ENCODE results near the gene ARHGAP45.
"Not testable (repeated sequence)": the region's sequence is repeated elsewhere in the genome, so short reads cannot be mapped to it uniquely, and the experiment has no call there.

The ARHGAP45 gene

DNA sequence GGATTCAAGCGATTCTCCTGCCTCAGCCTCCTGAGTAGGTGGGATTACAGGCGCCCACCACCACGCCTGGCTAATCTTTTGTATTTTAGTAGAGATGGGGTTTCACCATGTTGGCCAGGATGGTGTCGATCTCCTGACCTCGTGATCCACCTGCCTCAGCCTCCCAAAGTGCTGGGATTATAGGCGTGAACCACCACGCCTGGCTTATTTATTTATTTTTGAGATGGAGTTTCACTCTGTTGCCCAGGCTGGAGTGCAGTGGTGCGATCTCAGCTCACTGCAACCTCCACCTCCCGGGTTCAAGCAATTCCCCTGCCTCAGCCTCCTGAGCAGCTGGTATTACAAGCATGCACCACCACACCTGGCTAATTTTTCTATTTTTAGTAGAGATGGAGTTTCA is 47.8 kb downstream of the ARHGAP45 start:
- not testable (repeated sequence) for DNase-seq (ENCODE audit: low read depth, low spot score)

DNA sequence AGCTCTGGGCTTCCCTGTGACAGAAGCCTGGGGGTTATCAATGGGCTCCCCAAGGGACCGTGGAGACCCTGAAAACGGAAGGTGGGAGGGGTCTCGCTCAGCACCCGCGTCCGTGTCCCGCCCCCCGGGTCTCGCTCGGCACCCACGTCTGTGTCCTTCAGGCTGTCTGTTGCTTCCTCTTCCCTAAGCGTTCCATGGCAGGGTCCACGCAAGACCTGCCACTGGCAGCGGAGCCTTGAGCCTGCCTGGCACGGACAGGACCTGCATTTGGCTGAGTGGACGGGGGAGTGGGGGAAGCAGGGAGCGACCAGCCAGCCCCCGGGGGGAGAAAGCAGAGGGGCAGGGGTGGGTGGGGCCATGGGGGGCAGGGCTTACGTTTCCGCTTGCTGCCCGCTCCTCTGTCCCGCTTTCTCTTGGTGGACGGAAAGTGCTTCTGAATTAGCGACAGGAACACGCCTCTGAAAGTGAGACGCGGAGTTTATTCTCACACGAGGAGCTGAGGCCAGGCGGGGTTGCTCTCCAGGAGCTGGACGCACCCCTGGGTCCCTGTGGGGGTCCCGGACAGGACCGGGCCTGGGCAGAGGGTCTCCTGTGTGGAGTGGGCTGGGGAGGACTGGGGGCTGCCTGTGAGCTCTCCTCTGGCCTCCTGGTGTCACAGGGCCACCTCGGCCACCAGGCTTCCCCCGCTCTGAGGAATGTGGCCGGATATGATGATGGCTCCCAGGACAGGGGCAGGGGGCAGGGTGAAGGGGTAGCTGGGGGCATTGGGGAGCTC is 48.9 kb downstream of the ARHGAP45 start:
- no peak for DNase-seq (ENCODE audit: low read depth, low spot score)

- no peak for DNase-seq (ENCODE audit: low read depth, low spot score)
These were observed 50.0 kb downstream of the ARHGAP45 start for GRCh38 chr19:1116726-1117581.

- no peak for DNase-seq (ENCODE audit: low read depth, low spot score)
These were observed 50.7 kb downstream of the ARHGAP45 start for GRCh38 chr19:1117654-1118053.

DNA sequence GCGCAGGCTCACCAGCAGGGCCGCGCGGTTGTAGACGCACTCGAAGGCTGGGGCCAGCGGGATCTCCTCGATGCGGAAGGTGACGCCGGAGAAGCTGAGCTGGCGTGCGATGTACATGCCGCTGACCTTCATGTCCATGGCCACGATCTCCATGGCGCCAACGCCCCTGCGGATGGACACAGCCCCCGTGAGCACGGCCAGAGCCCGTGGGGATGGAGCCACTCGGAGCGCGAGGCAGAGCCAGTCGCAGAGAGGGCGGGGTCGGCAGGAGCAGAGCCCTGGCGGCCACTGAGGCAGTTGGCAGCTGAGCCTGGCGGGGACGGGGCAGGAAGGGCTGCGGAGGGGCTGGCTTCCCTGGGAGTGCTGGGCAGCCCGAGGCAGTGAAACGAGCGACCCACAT is 52.0 kb downstream of the ARHGAP45 start:
- no peak for DNase-seq (ENCODE audit: low read depth, low spot score)

DNA sequence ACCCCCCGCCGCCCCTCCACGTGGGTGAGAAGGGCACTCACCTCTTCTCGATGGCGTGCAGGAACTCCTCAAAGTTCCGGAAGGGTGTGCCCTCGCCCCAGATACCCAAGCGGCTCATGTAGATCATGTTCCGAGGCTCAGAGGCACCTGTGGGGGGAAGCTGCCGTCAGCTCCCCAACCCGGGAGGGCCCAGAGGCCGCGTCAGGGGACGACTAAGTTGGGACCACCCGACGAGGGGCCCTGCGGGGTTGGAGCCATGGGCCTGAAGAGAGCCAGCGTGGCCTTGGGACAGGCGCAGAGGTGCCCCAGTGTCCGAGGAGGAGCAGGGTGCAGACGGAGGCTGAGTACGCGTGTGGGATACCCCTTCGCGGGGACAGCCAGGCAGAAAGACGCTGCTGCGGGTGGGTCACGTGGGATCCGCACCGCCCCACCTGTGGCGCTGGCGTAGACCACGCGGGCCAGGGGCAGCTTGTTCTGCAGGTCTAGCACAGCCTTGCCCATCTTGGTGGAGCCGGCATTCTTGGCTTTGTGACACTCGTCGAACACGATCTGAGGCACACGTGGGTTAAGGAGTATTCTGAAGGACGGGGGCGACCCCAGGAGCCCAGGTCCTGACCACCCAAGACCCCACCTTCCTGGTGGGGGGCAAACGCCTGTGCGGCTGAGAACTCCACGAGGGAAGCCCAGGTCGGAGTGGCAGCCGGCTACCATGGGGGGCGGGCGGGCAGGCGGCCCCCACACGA is 52.7 kb downstream of the ARHGAP45 start:
- DNase-seq (ENCODE audit: low read depth, low spot score), result no peak

DNA sequence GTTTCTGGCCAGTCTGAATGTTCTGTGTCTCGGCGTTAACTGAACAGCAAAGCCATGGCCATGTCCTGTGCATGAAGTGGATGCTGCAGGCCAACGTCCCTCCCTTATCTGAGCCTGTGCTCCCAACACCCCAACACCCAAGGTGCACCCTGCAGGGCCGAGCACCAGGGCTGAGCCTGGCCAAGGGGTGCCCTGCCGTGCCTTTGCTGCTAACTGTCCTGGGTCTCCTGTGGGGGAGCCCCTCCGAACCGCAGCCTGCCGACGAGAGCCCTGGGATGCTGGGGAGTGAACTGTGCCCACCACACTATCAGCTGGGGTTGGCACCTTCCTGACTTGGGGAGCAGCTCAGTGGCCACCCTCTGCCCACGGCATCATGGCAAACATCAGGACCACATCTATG is 54.4 kb downstream of the ARHGAP45 start:
- DNase-seq (ENCODE audit: low read depth, low spot score), result no peak

DNA sequence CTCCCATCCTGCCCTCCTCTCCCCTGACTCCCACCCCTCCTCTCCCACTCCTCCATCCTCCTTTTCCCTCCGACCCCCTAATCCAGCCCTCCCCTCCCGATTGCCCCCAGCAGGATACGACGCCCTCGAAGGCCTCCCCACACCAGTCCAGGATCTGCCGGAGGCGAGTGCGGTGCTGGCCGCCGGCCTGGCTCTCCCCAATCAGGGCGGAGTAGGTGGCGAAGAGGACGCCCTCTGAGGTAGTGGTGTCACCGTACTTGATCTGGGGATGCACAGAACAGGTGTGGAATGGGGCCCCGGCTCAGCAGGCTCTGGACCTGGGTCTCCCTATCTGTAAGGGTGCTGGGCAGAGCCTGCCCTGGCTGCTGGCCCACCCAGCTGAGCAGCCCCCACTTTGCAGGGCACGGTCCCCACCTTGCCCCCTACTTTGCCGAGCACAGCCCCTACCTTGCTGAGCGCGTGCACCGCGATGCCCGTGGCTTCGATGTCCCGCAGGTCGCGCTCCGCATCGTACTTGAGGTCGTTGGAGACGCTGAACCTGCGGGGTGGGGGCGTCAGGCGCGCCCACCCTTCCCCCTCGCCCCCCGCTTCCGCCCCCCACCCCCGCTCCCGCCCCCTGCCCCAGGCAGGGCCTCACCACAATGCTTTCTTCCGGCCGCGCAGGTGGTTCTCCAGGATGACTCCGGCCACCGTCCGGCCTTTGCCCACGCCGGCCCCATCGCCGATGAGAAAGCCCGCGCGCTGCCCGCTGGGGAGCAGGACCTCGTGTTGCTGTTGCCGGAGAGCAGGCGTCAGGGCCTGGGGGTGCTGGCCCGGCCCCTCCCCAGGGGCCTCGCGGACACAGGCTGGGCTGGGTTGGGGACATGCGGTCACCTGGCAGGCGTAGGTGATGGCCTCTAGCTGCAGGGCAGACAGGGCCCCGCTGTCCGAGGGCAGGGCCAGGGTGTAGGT is 55.3 kb downstream of the ARHGAP45 start:
- DNase-seq (ENCODE audit: low read depth, low spot score), result no peak

GRCh38 chr19:1122972-1123363 is 56.0 kb downstream of the ARHGAP45 start:
- no peak for DNase-seq (ENCODE audit: low read depth, low spot score)

GRCh38 chr19:1123381-1123780 is 56.4 kb downstream of the ARHGAP45 start:
- DNase-seq (ENCODE audit: low read depth, low spot score), result no peak

GRCh38 chr19:1123885-1124677 is 57.1 kb downstream of the ARHGAP45 start:
- no peak for DNase-seq (ENCODE audit: low read depth, low spot score)

- peak; percentile 65 for DNase-seq (ENCODE audit: low read depth, low spot score)
These were observed 58.9 kb downstream of the ARHGAP45 start for GRCh38 chr19:1125601-1126467.

GRCh38 chr19:1126984-1127760 is 60.2 kb downstream of the ARHGAP45 start:
- no peak for DNase-seq (ENCODE audit: low read depth, low spot score)

DNA sequence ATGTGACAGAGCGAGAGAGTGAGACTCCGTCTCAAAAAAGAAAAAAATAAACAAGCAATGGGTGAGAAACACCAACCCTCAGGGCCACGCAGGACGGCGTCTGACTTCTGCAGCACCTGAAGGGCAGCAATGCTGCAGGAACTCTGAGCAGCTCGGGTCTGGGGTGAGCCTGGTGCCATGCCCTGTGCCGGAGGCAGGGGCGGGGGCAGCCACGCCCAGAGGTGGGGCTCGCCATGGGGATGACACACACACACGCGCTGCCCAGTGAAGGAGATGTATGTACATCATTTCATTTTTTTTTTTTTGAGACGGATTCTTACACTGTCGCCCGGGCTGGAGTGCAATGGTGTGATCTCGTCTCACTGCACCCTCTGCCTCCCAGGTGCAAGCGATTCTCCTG is 61.1 kb downstream of the ARHGAP45 start:
- no peak for DNase-seq (ENCODE audit: low read depth, low spot score)

- DNase-seq (ENCODE audit: low read depth, low spot score), result not testable (repeated sequence)
These were observed 62.1 kb downstream of the ARHGAP45 start for GRCh38 chr19:1129084-1129483.

DNA sequence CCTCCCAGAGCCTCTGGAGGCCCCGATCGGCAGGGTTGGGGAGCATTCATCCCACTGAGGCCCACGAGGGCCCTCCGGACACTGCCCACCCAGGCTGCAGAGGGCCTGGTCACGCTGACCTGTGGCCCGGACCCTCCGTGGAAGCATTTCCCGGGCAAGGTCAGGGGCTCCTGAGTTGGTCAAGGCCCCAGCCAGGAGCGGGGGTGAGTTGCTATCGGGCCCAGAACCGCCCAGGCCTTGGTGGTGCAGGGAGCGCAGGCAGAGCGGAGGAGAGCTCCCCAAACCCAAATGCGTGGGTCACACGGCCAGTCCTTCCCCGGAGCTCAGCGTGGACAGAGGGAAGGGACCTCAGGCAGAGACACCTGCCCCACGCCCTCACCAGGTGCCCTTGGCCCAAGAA is 62.6 kb downstream of the ARHGAP45 start:
- DNase-seq (ENCODE audit: low read depth, low spot score), result no peak

DNA sequence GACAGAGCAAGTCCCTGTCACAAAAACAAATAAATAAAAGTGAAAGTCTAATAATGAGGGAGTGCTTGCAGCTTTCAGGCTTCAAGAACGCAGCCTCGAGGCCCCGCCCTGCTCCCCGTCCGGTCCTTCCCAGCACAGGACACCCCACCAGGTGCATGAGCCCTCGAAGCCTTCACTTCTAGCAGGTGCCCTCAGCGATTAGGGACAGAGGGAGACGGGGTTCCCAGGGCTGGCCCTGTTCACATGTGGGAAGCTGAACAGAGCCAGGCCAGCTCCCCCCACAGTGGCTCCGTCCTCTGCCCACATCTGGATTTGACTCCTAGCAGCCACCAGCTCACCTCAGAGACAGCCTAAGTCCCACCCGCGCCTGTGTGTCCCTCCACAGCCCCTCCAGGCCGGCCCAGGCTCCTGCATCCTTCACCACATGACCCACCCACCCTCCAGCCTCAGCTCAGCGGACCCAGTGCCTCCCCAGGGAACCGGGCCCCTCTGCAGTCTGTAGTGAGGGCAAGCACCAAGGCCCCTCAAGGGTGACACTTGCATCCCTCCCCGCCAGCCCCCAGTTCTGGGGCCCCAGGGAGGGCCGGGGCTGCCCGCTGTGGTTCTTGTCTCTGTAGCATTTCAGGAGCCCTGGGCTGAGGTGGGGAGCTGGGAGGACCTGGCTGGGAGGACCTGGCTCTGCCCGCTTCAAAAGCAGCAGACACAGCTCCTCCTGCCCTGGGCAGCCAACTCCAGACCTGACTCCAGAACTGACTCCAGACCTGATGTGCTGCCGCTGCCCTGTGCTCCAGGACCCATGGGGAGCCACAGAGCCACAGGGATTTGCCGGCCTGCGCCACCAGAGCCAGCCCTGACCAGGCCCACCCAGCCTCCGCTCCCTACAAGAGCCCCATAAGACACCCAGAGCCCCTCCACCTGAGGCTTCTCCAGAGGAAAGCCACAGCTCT is 64.1 kb downstream of the ARHGAP45 start:
- DNase-seq (ENCODE audit: low read depth, low spot score), result no peak
